KOPT-K1 (cell line): ENCODE measurements around the gene PLEKHA5.

Source experiments
- H3K27ac ChIP-seq: fragments of 200-600 bp; sonication (generic); 2 replicates; pipeline ENCODE4 v1.5.1; 2016; ENCODE audit warnings: antibody characterized with exemption, mild to moderate bottlenecking, low read depth, low read length; ENCODE audit not compliant: poor library complexity, severe bottlenecking
- H3K36me3 ChIP-seq: fragments of 200-600 bp; sonication (generic); 2 replicates; pipeline ENCODE4 v1.5.1; 2017; ENCODE audit warnings: antibody characterized with exemption, mild to moderate bottlenecking, low read length, moderate library complexity; ENCODE audit not compliant: insufficient read depth
- H3K9me3 ChIP-seq: fragments of 200-600 bp; sonication (generic); 2 replicates; pipeline ENCODE4 v1.5.1; 2017; ENCODE audit warnings: antibody characterized with exemption, low read length, mild to moderate bottlenecking; ENCODE audit not compliant: insufficient read depth, poor library complexity, severe bottlenecking

Gene PLEKHA5

GRCh38 chr12:19142499-19142898 lies 13.0 kb downstream of the PLEKHA5 start:
- Histone ChIP-seq H3K27ac (no peak overlapping the region), H3K36me3 (no peaks in the 10 kb centered on the region), H3K9me3 (no peaks in the 10 kb centered on the region)

DNA sequence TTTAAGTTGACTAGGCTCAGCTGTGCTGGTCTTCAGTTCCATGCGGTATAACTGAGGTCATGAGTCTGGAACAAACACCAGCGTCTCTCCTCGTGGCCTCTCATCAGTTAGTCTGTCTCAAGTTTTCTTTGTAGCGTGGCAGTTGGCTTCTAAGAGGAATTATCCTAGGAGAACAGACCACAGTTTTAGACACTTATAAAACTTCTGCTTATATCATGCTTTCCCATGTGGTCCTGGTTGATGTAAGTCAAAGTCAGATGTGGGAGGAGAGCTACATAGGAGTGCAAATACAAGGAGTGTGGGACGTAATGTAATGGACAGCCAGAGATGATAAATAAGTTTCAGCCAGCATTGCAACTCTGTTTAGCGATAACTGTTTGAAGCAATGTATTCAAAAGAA lies 14.8 kb downstream of the PLEKHA5 start:
- Histone ChIP-seq H3K9me3 (no peaks in the 10 kb centered on the region), H3K36me3 (no peaks in the 10 kb centered on the region), H3K27ac (no peak overlapping the region)

DNA sequence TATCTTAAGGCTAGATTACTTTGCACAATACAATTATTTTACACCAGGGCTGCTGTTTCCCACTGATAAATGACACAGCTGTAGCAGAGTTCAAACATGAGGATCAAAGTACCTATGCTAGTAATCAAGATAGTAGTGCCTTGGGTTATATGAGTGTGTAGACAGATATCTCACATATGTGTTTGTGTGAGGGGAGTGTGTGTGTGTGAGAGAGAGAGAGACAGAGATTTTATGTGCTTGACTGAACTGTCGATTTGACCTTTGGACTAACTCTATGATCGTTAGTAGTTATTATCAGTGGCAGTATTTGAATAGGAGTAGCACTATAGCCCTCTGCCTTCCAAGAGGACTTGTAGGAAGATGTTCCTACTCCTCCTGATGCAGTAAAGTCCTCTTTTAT lies 15.5 kb downstream of the PLEKHA5 start:
- Histone ChIP-seq H3K27ac (no peak overlapping the region), H3K9me3 (no peaks in the 10 kb centered on the region), H3K36me3 (no peaks in the 10 kb centered on the region)

GRCh38 chr12:19148860-19149259 lies 19.3 kb downstream of the PLEKHA5 start:
- Histone ChIP-seq H3K36me3 (no peaks in the 10 kb centered on the region), H3K27ac (no peak overlapping the region)

DNA sequence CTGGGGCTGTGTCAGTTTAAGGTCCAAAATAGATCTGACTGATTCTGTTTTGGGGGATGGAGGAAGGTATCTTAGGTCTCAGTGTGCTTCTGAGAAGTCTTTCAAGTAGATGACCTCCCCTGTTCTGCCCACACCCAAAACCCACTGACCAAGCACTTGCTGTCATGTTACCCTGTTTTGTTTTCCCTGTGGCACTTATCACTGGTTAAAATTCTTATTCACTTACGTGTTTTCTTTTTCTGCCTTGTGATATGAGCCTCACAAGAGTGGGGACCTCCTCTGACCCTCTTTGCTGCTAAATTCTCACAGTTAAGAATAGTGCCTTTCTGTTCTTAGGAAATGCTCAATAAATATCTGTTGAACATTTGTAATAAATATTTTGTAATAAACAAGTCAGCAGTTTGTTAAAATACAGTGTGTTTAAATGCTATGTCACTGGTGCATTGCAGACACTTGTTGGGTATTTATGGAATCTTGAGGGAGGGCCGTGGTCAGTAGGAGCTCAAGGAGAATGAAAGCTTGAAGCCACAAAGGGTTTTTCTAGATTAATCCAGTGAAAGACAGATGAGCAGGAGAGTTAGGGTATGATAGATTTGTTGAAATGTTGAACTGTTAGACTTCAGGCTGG lies 20.9 kb downstream of the PLEKHA5 start:
- H3K36me3 ChIP-seq, result no peaks in the 10 kb centered on the region
- no peaks in the 10 kb centered on the region for H3K9me3 ChIP-seq
- no peak overlapping the region for H3K27ac ChIP-seq

More at GRCh38 chr12:19148860-19149259, 19.3 kb downstream of the PLEKHA5 start:
- H3K9me3 ChIP-seq, result no peaks in the 10 kb centered on the region

DNA sequence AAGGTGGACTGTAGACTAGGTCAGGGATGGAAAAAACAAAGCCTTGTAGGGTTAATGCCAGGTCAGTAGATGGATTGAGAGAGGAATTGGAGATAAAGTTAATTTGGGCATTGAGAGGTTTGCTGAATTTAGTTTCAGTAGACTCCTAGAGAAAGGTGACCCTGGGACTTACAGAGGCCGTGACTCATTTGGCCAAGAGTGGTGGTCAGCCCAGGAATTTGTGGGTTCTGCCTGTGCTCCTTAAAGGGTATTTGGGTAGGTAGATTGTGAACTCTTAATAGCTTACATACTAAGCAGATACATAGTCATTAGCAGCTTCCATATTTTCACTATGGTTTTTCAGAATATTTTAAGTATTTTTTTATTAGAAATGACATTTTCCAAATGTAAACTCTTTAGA lies 21.8 kb downstream of the PLEKHA5 start:
- Histone ChIP-seq H3K36me3 (no peaks in the 10 kb centered on the region), H3K27ac (no peak overlapping the region), H3K9me3 (no peaks in the 10 kb centered on the region)

- H3K27ac ChIP-seq, result no peak overlapping the region
- H3K9me3 ChIP-seq, result no peaks in the 10 kb centered on the region
- no peaks in the 10 kb centered on the region for H3K36me3 ChIP-seq
Observed at GRCh38 chr12:19153396-19153795, 23.9 kb downstream of the PLEKHA5 start.

GRCh38 chr12:19154686-19155085 lies 25.2 kb downstream of the PLEKHA5 start:
- H3K9me3 ChIP-seq, result no peaks in the 10 kb centered on the region
- no peaks in the 10 kb centered on the region for H3K36me3 ChIP-seq
- H3K27ac ChIP-seq, result no peak overlapping the region

GRCh38 chr12:19155981-19156734 lies 26.6 kb downstream of the PLEKHA5 start:
- Histone ChIP-seq H3K36me3 (no peaks in the 10 kb centered on the region), H3K27ac (no peak overlapping the region), H3K9me3 (no peaks in the 10 kb centered on the region)

GRCh38 chr12:19158923-19159322 lies 29.4 kb downstream of the PLEKHA5 start:
- H3K36me3 ChIP-seq, result no peaks in the 10 kb centered on the region
- no peaks in the 10 kb centered on the region for H3K9me3 ChIP-seq
- no peak overlapping the region for H3K27ac ChIP-seq

DNA sequence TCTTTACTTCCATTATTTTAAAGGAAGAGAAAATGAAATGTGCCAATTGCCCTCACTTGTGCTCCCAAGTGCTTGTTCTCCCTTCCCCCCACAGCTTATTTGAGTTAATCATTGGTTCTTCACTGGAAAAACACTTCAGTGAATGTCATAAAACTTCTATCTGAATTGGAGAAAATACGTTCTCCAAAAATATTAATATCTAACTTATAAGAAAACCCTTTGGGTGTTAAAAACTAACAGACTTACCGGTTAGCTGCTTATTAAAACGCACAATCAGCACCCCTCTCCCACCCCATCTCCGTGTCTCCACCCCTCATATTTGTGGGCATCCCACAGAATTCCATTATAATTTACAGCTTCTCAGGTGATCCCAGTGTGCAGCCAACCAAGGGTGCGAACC lies 31.7 kb downstream of the PLEKHA5 start:
- Histone ChIP-seq H3K36me3 (no peaks in the 10 kb centered on the region), H3K9me3 (no peaks in the 10 kb centered on the region), H3K27ac (no peak overlapping the region)

GRCh38 chr12:19165451-19165850 lies 35.9 kb downstream of the PLEKHA5 start:
- Histone ChIP-seq H3K9me3 (no peaks in the 10 kb centered on the region), H3K36me3 (no peaks in the 10 kb centered on the region), H3K27ac (no peak overlapping the region)

GRCh38 chr12:19166387-19166786 lies 36.9 kb downstream of the PLEKHA5 start:
- H3K27ac ChIP-seq, result no peak overlapping the region

DNA sequence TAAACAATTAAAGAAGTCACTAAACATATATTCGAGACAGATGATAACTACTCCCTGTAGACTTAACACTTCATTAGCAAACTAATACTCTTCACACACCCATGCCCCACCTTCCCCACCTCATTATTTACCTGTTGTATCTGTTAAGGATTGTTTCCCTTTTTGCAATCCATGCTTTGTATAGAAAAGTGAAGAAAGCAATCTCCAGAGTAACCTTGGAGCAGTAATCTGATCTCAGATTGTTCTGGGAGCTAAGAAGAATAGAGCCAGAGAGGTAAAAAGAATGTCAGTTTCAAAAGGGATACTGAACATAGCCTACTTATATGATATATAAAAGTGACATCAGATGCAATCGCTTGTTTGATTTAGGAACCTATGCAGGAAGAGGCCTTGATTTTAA lies 37.4 kb downstream of the PLEKHA5 start:
- Histone ChIP-seq H3K27ac (no peak overlapping the region), H3K9me3 (no peaks in the 10 kb centered on the region), H3K36me3 (no peaks in the 10 kb centered on the region)

More at GRCh38 chr12:19166387-19166786, 36.9 kb downstream of the PLEKHA5 start:
- H3K9me3 ChIP-seq, result no peaks in the 10 kb centered on the region
- H3K36me3 ChIP-seq, result no peaks in the 10 kb centered on the region

GRCh38 chr12:19167708-19168107 lies 38.2 kb downstream of the PLEKHA5 start:
- H3K9me3 ChIP-seq, result no peaks in the 10 kb centered on the region
- H3K36me3 ChIP-seq, result no peaks in the 10 kb centered on the region
- no peak overlapping the region for H3K27ac ChIP-seq

- Histone ChIP-seq H3K36me3 (no peaks in the 10 kb centered on the region), H3K27ac (no peak overlapping the region), H3K9me3 (no peaks in the 10 kb centered on the region)
Observed at GRCh38 chr12:19168644-19169043, 39.1 kb downstream of the PLEKHA5 start.
